Keratinocyte (primary cell): ENCODE results near the gene EAPP. TPM values are rescaled to one million over a fixed set of nuclear protein-coding genes. Genes with fewer than 3 reads are reported as not detected.

Experiments used
- DNase-seq: peaks from one replicate; pipeline ENCODE4 v3.0.0-alpha.2; 2011; ENCODE audit warnings: low read depth, missing footprints, low spot score
- FAIRE-seq: peaks from 2 replicates; lab custom pipeline; 2011; peaks lifted over from hg19 to GRCh38; lab: Jason Lieb, UNC
- H2AFZ ChIP-seq: 2 replicates; pipeline ENCODE4 v1.6.0; 2012; ENCODE audit warnings: low read length, control low read depth, inconsistent platforms; ENCODE audit not compliant: control insufficient read depth
- H3K27ac ChIP-seq: 2 replicates; pipeline ENCODE4 v1.5.1; 2011; ENCODE audit warnings: low read length; ENCODE audit not compliant: control insufficient read depth, insufficient read depth
- H3K27me3 ChIP-seq: 3 replicates; pipeline ENCODE4 v1.6.0; 2011; ENCODE audit warnings: low read length; ENCODE audit not compliant: control insufficient read depth, insufficient read depth; ENCODE audit errors: extremely low read depth
- H3K36me3 ChIP-seq, 2 experiments: 2 replicates in 1 of 2; 3 replicates in 1 of 2; pipeline ENCODE4 v1.5.1; 2011; ENCODE audit warnings: low read length in 2 of 2, mild to moderate bottlenecking in 1 of 2; ENCODE audit not compliant: control insufficient read depth in 2 of 2, insufficient read depth in 2 of 2; ENCODE audit errors: extremely low read depth in 1 of 2
- H3K4me1 ChIP-seq: 3 replicates; pipeline ENCODE4 v1.5.1; 2011; ENCODE audit warnings: low read length; ENCODE audit not compliant: control insufficient read depth, insufficient read depth; ENCODE audit errors: extremely low read depth
- H3K4me2 ChIP-seq: 3 replicates; pipeline ENCODE4 v1.6.0; 2011; ENCODE audit warnings: low read depth, low read length; ENCODE audit not compliant: control insufficient read depth, insufficient read depth; ENCODE audit errors: extremely low read depth
- H3K4me3 ChIP-seq, 3 experiments: fragments of 200-600 bp in 1 of 3; sonication (generic) in 1 of 3; 2 replicates in 2 of 3; 3 replicates in 1 of 3; pipeline ENCODE4 v1.5.1; 2011 to 2016; ENCODE audit warnings: low read length in 3 of 3, mild to moderate bottlenecking in 3 of 3, control low read depth in 2 of 3, inconsistent platforms in 1 of 3, low read depth in 1 of 3, mixed read lengths in 1 of 3, mixed run types in 1 of 3, moderate library complexity in 1 of 3; ENCODE audit not compliant: control insufficient read depth in 2 of 3, insufficient read depth in 2 of 3; ENCODE audit errors: extremely low read depth in 1 of 3
- H3K79me2 ChIP-seq: 2 replicates; pipeline ENCODE4 v1.6.0; 2012; ENCODE audit warnings: low read length; ENCODE audit not compliant: control insufficient read depth, insufficient read depth
- H3K9ac ChIP-seq: 3 replicates; pipeline ENCODE4 v1.6.0; 2011; ENCODE audit warnings: low read length; ENCODE audit not compliant: control insufficient read depth, insufficient read depth; ENCODE audit errors: extremely low read depth
- H3K9me1 ChIP-seq: 3 replicates; pipeline ENCODE4 v1.6.0; 2011; ENCODE audit warnings: low read length; ENCODE audit not compliant: control insufficient read depth, insufficient read depth; ENCODE audit errors: extremely low read depth
- H3K9me3 ChIP-seq: 2 replicates; pipeline ENCODE4 v1.5.1; 2012; ENCODE audit warnings: low read depth, low read length; ENCODE audit not compliant: control insufficient read depth
- H4K20me1 ChIP-seq: 3 replicates; pipeline ENCODE4 v1.6.0; 2011; ENCODE audit warnings: low read length; ENCODE audit not compliant: control insufficient read depth, insufficient read depth; ENCODE audit errors: extremely low read depth
- CTCF ChIP-seq, 3 experiments: IDR thresholded peaks in 1 of 3; conservative IDR thresholded peaks in 1 of 3; optimal IDR thresholded peaks in 1 of 3; 2 replicates in 2 of 3; 3 replicates in 1 of 3; pipeline versions ENCODE3 to v1.5.1; 2011; ENCODE audit warnings: low read length in 3 of 3, mild to moderate bottlenecking in 3 of 3, moderate library complexity in 2 of 3, control low read depth in 1 of 3, inconsistent platforms in 1 of 3; ENCODE audit not compliant: insufficient read depth in 2 of 3; ENCODE audit errors: extremely low read depth in 1 of 3
- EZH2 ChIP-seq: IDR thresholded peaks from one replicate; pipeline ENCODE4 v1.6.1; 2012; ENCODE audit warnings: inconsistent platforms, mild to moderate bottlenecking, low read length, moderate library complexity
- dilution Hi-C: fragments of 300-500 bp; cut with MboI; formaldehyde crosslinking; loops from one replicate; pipeline ENCODE4 v1.7.0; 2020; ENCODE audit warnings: low sequenced_read_pairs; ENCODE audit not compliant: extremely low pct_ligation_motif_present
- polyA plus RNA-seq, 5 experiments: library from polyadenylated mRNA; depleted of rRNA in 3 of 5; stranded (reverse) in 3 of 5; stranded (forward) in 1 of 5; unstranded in 1 of 5; fragments of >200 nt; gene quantifications; 1 replicate in 1 of 5; 2 replicates in 3 of 5; 3 replicates in 1 of 5; pipeline versions ENCODE4 v1.2.1 to v1.2.3, GENCODE V29; 2011 to 2012; ENCODE audit warnings: missing spikeins in 2 of 5, low read depth in 1 of 5, low replicate concordance in 1 of 5

EAPP gene
- polyA plus RNA-seq, 1 donor (not counting 4 experiments of a cell fraction or from before 2014, with no cell fraction given): 45.3 TPM

GRCh38 chr14:34475163-34475562, 64.3 kb downstream of the EAPP start:
- Histone ChIP-seq H3K79me2 (no peaks in the 10 kb centered on the region), H3K36me3 (no peaks in the 10 kb centered on the region), H2AFZ (no peak overlapping the region), H3K9me1 (no peaks in the 10 kb centered on the region), H3K4me1 (no peaks in the 10 kb centered on the region), H3K27ac (no peak overlapping the region), H3K9ac (no peak overlapping the region), H3K9me3 (no peaks in the 10 kb centered on the region), H3K4me2 (no peak overlapping the region), H3K4me3 (no peak overlapping the region), H4K20me1 (no peaks in the 10 kb centered on the region), H3K27me3 (no peaks in the 10 kb centered on the region)
- FAIRE-seq (no peak), DNase-seq (no peak)
- TF ChIP-seq EZH2: no peak
- TF ChIP-seq CTCF (optimal IDR thresholded peaks at IDR 0.05 in 1 of 3, IDR thresholded peaks at IDR 0.05 in 1 of 3, conservative IDR thresholded peaks at IDR 0.05 in 1 of 3; ENCODE audit: extremely low read depth in 1 of 3, insufficient read depth in 2 of 3, low read length in 3 of 3): no peak
- dilution Hi-C loops: no loop called here

GRCh38 chr14:34474187-34474679, 65.3 kb downstream of the EAPP start:
- Histone ChIP-seq H3K36me3 (no peaks in the 10 kb centered on the region), H3K4me2 (no peak overlapping the region), H3K27me3 (no peaks in the 10 kb centered on the region), H3K4me3 (no peak overlapping the region), H2AFZ (no peak overlapping the region), H3K9me3 (no peaks in the 10 kb centered on the region), H4K20me1 (no peaks in the 10 kb centered on the region), H3K9me1 (no peaks in the 10 kb centered on the region), H3K27ac (no peak overlapping the region), H3K9ac (no peak overlapping the region), H3K4me1 (no peaks in the 10 kb centered on the region), H3K79me2 (no peaks in the 10 kb centered on the region)
- TF ChIP-seq EZH2: no peak
- TF ChIP-seq CTCF (optimal IDR thresholded peaks at IDR 0.05 in 1 of 3, IDR thresholded peaks at IDR 0.05 in 1 of 3, conservative IDR thresholded peaks at IDR 0.05 in 1 of 3; ENCODE audit: extremely low read depth in 1 of 3, insufficient read depth in 2 of 3, low read length in 3 of 3): no peak
- DNase-seq (no peak), FAIRE-seq (no peak)
- dilution Hi-C loops: no loop called here
